Measurements from ENCODE around the gene PTCD2. TPM values are rescaled to one million over a fixed set of nuclear protein-coding genes. Genes with fewer than 3 reads are reported as not detected.

PTCD2 gene
- polyA plus RNA-seq (ENCODE audit: insufficient read length in 10 of 10): 10 to 100 TPM in 1 of 10 donors, 1 to 10 TPM in 9; 6.7 to 11.2 (median 8.9) TPM
- long read RNA-seq, donor 1, full-length matches to known transcripts: 4 of 4 reads
- long read RNA-seq, donor 1, partial matches to known transcripts: 0 of 4 reads
- long read RNA-seq, donor 1, other reads (novel, unspliced or antisense): 0 of 4 reads
- long read RNA-seq, donor 2, full-length matches to known transcripts: 3 of 3 reads
- long read RNA-seq, donor 2, partial matches to known transcripts: 0 of 3 reads
- long read RNA-seq, donor 2, other reads (novel, unspliced or antisense): 0 of 3 reads
- long read RNA-seq, donor 3: 0 reads
- long read RNA-seq, donor 4: 0 reads
- long read RNA-seq, donor 5, full-length matches to known transcripts: 1 of 17 reads
- long read RNA-seq, donor 5, partial matches to known transcripts: 7 of 17 reads
- long read RNA-seq, donor 5, other reads (novel, unspliced or antisense): 9 of 17 reads
- long read RNA-seq, donor 6, full-length matches to known transcripts: 4 of 4 reads
- long read RNA-seq, donor 6, partial matches to known transcripts: 0 of 4 reads
- long read RNA-seq, donor 6, other reads (novel, unspliced or antisense): 0 of 4 reads
- long read RNA-seq, donor 7, full-length matches to known transcripts: 1 of 1 reads
- long read RNA-seq, donor 7, partial matches to known transcripts: 0 of 1 reads
- long read RNA-seq, donor 7, other reads (novel, unspliced or antisense): 0 of 1 reads
- long read RNA-seq, donor 8: 0 reads
- long read RNA-seq, donor 9: 0 reads

DNA sequence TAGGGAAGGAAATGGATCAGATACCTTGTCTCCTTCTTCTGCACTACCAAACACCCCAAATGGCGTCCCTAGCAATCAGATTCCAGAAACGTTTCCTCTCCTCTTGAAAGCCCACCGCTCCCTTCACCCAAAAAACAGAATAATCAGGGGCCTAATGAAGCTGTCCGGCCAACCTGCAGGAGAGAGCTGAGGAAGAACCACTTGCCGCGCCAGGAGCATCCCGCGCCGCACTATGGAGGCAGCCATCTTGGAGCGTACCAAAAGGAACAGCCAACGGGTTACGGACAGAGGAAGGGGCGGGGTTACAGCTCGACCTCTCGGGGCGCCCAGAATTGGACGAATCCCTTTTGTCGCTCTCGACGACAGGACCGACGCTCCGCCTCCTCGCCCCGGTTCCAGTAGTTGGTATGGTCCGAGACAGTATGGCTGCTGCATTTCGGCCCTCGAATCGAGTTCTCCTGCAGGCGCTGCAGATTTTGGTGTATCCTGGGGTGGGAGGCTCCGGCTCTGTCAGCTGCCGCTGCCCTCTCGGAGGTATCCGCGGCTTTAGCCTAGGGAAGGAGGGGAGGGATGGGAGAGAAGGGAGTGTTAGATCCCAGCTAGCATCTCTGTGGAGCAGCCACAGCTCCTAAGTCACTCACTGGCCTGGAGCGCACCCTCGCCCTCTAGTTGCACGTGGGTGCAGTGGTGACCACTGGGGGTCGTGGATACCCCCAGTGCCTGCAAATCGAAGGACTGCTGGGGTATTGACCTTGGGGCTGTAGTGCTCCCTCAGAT, at the start of gene PTCD2, which contains the start of gene MRPS27:
TSS of gene PTCD2 (plus strand) at position 398 of the 777 bp plus-strand sequence. CDS start at position 408, 10 bp downstream.
TSS of gene MRPS27 (minus strand) at position 265 of the 777 bp plus-strand sequence. CDS start at position 246, 19 bp downstream.
- peak; percentile 97 to 99 (median 98) for DNase-seq

- peak in 1 of 3 donors; percentile 39 for DNase-seq
Measured at GRCh38 chr5:72271702-72272101, 48.5 kb upstream of the PTCD2 start.

DNA sequence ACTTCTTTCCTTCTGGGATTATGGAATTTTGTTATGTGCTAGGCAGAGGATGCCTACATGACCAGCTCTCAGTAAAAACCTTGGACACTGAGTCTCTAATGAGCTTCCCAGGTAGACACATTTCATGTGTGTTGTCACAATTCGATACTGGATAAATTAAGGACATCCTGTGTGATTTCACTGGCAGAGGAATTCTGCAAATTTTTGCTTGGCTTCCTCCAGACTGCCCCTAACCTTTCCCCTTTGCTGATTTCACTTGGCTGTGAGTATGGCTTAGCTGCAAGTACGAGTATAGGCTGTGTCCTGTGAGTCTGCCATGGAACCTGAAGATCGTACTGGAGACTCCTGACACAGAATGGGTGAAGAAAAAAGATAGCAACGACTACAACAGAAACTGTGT, 47.8 kb upstream of the PTCD2 start:
- DNase-seq: no peak

- DNase-seq: no peak
Measured at GRCh38 chr5:72273547-72273946, 46.6 kb upstream of the PTCD2 start.

GRCh38 chr5:72276219-72276752, 43.9 kb upstream of the PTCD2 start:
- DNase-seq: no peak

DNA sequence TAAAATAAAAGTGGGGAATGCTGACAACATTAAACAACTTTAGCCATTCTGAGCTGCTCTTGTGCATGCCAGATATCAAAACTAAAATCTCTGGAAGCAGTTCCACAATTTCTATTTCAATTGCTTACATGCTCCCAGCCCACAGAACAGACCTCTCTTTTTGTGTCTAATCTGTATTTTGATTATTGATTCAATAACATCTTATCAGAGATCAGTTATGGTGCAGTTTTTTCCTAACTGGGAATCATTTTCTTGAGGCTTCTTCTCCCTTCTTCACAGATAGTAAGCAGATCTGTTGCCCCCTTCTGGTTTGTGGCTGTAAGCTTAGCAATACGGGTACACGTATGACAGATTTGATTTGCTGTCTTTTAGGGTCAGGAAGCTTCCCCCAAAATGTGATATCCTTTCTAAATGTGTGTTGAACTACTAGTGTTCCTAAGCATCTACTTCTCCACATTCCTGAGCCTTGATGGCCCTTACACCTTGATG, 39.5 kb upstream of the PTCD2 start:
- DNase-seq: peak; percentile 34 to 74 (median 37)

GRCh38 chr5:72281430-72281763, 38.8 kb upstream of the PTCD2 start:
- no peak for DNase-seq

GRCh38 chr5:72281764-72282499, 38.2 kb upstream of the PTCD2 start:
- DNase-seq: peak; percentile 80 to 87 (median 85)

- DNase-seq: peak in 1 of 3 donors; percentile 46
Measured at GRCh38 chr5:72282878-72283277, 37.3 kb upstream of the PTCD2 start.

GRCh38 chr5:72283358-72283757, 36.8 kb upstream of the PTCD2 start:
- DNase-seq: no peak

GRCh38 chr5:72284559-72285423, 35.4 kb upstream of the PTCD2 start:
- DNase-seq: no peak

- no peak for DNase-seq
Measured at GRCh38 chr5:72285424-72285821, 34.8 kb upstream of the PTCD2 start.

- DNase-seq: no peak
Measured at GRCh38 chr5:72286798-72287197, 33.4 kb upstream of the PTCD2 start.

- DNase-seq: peak in 2 of 3 donors; percentile 38 to 39
Measured at GRCh38 chr5:72288924-72289323, 31.2 kb upstream of the PTCD2 start.

DNA sequence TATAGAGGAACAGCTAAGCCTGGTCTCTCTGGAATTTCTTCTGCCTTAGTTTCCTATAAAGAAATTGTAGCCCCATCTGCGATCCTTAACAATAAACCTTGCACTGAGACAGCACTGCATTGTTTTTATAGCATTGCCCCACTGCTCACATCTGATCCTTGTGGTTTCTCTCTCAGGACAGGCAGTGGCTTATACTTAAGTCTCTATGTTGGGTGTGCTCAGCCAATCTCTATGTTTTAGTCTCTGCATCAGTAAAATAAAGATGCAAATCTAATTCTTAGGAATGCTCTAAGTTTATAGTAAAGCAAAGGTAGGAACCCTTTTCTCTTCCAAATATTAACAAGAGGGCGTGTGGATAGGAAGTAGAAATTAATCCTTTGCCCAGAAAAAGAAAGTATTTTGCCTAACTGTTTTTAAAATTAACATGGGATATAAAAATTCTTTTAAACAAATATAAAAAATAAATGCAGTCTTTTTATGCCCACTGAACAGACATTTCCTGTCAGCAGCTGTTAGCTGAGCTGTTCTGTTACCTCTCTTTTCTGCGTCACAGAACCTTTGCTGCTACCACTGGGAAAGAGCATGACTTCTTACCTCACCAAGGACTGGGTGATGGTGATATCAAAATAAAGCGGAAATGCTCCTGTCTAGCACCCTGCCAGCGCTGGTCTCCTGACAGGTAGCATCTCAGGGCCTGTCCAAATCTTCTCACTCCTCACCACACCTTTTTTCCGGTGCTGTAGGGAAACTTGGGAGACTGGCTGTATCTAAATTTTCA, 29.6 kb upstream of the PTCD2 start:
- no peak for DNase-seq

GRCh38 chr5:72291601-72292000, 28.6 kb upstream of the PTCD2 start:
- no peak for DNase-seq

DNA sequence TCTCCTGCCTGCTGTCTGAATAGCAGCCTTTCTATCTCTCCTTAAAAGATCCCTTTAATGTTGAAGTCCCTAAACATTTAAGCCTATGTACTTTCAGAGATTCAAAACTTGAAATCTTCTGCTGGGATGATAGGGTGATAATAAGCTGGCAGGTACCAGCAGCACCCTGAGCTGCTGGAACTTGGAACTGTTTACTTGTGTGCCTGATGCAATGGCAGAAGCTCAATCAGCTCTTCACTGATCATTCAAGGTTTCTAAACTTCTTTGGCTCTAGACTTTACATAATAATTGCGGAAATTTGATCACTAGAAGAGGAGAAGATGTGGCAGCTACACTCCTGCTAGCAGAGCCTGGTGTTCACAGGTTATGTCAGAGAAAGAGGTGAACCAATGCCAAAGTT, 27.8 kb upstream of the PTCD2 start:
- no peak for DNase-seq

GRCh38 chr5:72293495-72294055, 26.6 kb upstream of the PTCD2 start:
- DNase-seq: no peak

GRCh38 chr5:72294473-72294872, 25.7 kb upstream of the PTCD2 start:
- no peak for DNase-seq
